Measurements from ENCODE around the gene ABCC11.
"Not testable (repeated sequence)": the region's sequence is repeated elsewhere in the genome, so short reads cannot be mapped to it uniquely, and the experiment has no call there.

Gene ABCC11

GRCh38 chr16:48180868-48181480, 66.4 kb downstream of the ABCC11 start:
- in situ Hi-C loops (cut with MboI; ENCODE audit: low pct_unique_long_range_greater_than_20kb, low sequenced_read_pairs, unreplicated experiment): no loop called here
- TF ChIP-seq CTCF (IDR thresholded peaks at IDR 0.05; ENCODE audit: extremely low read depth, insufficient read depth, missing control alignments): no peak
- no peak for DNase-seq (ENCODE audit: low spot score)

GRCh38 chr16:48176635-48177408, 70.5 kb downstream of the ABCC11 start:
- in situ Hi-C loops (cut with MboI; ENCODE audit: low pct_unique_long_range_greater_than_20kb, low sequenced_read_pairs, unreplicated experiment): no loop called here
- TF ChIP-seq CTCF (IDR thresholded peaks at IDR 0.05; ENCODE audit: extremely low read depth, insufficient read depth, missing control alignments): no peak
- no peak for DNase-seq (ENCODE audit: low spot score)

GRCh38 chr16:48173889-48174288, 73.5 kb downstream of the ABCC11 start:
- DNase-seq (ENCODE audit: low spot score): no peak
- in situ Hi-C loops (cut with MboI; ENCODE audit: low pct_unique_long_range_greater_than_20kb, low sequenced_read_pairs, unreplicated experiment): no loop called here
- TF ChIP-seq CTCF (IDR thresholded peaks at IDR 0.05; ENCODE audit: extremely low read depth, insufficient read depth, missing control alignments): no peak

- TF ChIP-seq CTCF (IDR thresholded peaks at IDR 0.05; ENCODE audit: extremely low read depth, insufficient read depth, missing control alignments): no peak
- in situ Hi-C loops (cut with MboI; ENCODE audit: low pct_unique_long_range_greater_than_20kb, low sequenced_read_pairs, unreplicated experiment): no loop called here
- no peak for DNase-seq (ENCODE audit: low spot score)
Observed at GRCh38 chr16:48172682-48173081, 74.7 kb downstream of the ABCC11 start.

- in situ Hi-C loops (cut with MboI; ENCODE audit: low pct_unique_long_range_greater_than_20kb, low sequenced_read_pairs, unreplicated experiment): loop anchor here (10.0 kb wide), 1 partner anchor 1225 kb away; no protein-coding TSS in a partner anchor
- DNase-seq (ENCODE audit: low spot score): no peak
- TF ChIP-seq CTCF (IDR thresholded peaks at IDR 0.05; ENCODE audit: extremely low read depth, insufficient read depth, missing control alignments): no peak
Observed at GRCh38 chr16:48169896-48170295, 77.4 kb downstream of the ABCC11 start.

GRCh38 chr16:48168075-48168474, 79.3 kb downstream of the ABCC11 start:
- in situ Hi-C loops (cut with MboI; ENCODE audit: low pct_unique_long_range_greater_than_20kb, low sequenced_read_pairs, unreplicated experiment): loop anchor here (10.0 kb wide), 1 partner anchor 1223 kb away; no protein-coding TSS in a partner anchor
- TF ChIP-seq CTCF (IDR thresholded peaks at IDR 0.05; ENCODE audit: extremely low read depth, insufficient read depth, missing control alignments): no peak
- no peak for DNase-seq (ENCODE audit: low spot score)

- not testable (repeated sequence) for DNase-seq (ENCODE audit: low spot score)
- in situ Hi-C loops (cut with MboI; ENCODE audit: low pct_unique_long_range_greater_than_20kb, low sequenced_read_pairs, unreplicated experiment): loop anchor here (10.0 kb wide), 1 partner anchor 1222 kb away; no protein-coding TSS in a partner anchor
Observed at GRCh38 chr16:48166617-48167016, 80.7 kb downstream of the ABCC11 start.

All from GM13977 (cell line).